ENCODE measurements around the gene EOLA1.
"Not testable (repeated sequence)": the region's sequence is repeated elsewhere in the genome, so short reads cannot be mapped to it uniquely, and the experiment has no call there.

EOLA1 gene

DNA sequence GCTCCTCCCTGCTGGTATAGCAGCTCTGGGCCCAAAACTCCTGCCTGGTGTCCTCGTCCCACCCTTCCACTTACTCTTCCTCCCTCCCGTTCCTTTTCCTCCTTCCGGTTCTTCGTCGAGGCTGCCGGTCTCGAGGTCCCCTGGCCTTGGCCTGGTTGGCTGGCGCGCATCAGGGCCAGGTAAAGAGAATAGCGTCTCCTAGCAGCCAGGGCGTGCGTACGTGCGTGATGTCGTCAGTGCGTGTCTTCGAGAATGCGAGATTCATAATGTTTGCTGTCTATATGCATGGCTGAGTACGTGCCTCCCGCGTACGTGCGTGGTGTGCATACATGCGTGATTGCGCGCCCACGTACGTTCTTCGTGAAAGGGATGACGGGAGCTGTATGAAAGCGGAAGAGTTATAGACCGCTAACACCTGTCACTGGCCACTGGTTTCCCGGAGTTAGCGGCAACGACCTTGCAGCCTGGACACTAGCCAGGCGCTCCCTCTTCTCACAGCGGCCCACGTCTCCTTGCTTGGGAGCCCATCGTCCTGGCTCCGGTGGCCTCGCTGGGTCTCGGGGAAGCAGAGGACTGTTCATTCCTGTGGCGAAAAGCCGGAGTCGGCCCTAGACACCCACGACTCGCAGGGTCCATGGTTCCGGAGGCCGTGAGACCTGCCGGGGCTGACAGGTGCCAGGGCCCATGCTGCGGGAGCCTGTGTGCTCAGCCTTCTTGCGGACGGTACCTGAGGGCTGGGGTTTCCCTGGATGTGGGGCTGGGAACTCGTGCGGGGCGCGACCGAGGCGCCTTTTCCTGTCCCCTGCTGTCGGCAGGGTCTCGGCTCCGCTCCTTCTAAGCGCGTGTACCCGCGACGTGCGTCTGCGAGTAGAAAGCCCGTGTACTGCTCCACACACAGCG, at the start of gene EOLA1:
Gene EOLA1 (plus strand): TSS at position 392 of the 900 bp plus-strand sequence. CDS start 4,619 bp downstream, outside the sequence.
- DNase-seq: no peak

GRCh38 chrX:149491812-149492211, 49.0 kb upstream of the EOLA1 start:
- no peak for DNase-seq

DNA sequence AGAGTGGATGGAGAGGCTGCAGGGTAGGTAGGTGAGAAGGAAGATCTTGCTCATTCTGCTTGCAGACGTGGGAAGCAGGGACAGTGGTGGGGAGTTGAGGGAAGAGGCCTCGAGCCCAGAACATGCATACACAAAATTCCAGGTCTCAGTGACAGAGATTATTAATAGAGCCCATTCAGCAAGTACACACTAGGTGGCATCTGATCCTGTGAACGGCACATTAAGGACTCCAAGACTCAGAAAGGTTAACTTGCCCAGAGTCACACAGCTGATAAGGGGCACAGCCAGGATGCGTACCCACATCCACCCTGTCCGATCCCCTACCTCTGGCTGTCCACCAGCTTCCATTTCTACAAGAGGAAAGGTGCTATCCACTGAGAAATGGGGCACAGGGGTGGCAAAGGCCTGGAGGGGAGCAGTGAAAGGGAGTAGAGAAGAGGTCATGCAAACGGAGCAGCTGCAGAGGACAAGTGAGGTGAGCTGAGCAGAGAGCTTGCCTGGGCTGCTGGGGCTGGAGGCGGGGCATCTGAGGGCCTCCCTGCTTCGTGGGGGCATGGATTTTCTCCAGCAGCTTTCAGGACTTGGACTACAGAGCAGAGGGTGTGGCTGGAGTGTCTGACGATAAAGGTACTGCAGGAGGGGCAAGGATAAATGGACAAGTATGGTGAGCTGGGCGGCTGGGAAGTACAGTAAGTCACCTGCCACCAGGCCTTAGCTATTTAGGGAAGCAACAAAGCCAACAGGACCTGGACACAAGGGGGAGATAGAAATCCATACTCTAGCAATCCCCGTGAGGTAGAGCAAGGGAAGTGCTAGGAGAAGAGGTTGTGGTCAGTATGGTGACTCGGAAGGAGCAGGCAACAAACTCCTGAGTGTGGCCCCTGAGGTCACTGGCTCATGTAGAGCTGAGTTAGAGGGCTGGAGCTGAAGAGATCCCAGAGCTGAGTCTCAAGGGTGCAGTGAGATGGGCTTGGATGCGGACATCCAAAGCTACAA, 46.9 kb upstream of the EOLA1 start:
- no peak for DNase-seq

DNA sequence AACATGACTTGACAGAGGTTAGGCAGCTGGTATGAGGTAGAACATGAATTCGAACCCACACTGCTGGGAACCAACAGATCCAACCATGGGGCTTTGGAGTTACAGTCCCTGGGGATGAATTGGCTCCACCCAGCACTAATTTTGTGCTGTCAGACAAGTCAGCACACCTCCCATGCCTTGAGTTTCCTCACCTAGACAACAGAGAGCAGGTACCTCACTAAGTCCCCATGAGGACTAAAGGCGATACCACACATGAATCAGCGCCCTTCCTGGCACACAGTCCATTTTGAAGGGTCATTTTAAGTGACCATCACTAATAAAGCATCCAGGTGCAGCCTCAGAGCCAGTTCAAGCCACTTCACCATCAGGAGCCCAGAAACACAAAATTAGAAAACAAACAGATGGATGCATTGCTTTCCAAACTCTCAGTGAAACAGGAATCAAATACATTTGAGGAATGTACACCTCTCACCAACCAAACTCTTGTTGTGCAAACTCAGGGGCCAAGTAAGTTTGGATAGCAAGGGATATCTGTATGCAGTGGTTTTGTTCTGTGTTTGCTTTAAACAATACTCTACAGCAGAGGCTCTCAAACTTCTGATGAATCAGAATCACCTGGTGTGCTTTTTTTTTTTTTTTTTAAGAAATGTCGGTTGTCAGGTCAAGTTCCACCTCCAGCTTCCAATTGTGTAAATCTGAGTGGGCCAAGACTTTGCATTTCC, 45.8 kb upstream of the EOLA1 start:
- no peak for DNase-seq

DNA sequence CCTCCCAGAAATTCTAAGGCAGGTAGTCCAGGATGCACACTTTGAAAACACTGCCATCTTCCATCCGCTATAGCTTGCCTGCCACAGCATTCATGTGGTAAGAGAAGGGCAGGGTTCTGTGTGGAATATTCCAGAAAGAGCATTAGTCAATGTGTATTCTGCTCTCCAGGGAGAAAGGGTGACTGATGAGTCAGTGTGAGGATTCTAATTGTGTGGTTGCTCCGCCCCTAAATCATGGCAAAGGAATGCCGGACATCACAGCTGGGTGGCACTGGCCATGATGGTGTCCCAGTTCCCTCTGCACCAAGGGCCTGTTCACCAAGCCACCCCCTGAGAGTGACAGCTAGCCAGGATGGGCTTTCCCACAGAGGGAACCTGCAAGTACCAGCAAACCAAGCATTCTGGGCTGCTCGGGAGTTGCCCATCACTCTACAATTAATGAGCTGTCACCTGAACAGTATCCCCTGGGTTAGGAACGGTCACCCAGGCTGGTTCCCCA, 45.2 kb upstream of the EOLA1 start:
- DNase-seq: no peak

- DNase-seq: no peak
Observed at GRCh38 chrX:149497054-149497453, 43.8 kb upstream of the EOLA1 start.

DNA sequence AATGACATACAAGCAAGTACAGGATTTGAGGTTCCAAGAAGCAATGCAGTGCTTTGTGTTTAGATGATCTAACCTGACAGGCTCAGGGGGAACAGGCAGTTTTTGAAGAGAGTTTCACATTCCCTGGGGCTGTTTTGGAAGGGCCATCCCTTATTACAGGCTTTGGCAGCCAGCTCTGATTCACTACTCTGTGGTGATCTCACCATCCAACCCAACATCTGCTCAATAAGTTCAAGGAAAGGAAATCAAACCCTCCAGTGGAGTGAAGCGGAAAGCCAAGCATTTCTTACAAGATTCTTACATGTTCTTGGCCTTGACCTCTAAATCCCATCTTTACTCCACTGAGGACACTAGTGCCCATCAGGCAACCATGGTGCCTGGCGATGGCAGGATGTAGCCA, 43.2 kb upstream of the EOLA1 start:
- no peak for DNase-seq

DNA sequence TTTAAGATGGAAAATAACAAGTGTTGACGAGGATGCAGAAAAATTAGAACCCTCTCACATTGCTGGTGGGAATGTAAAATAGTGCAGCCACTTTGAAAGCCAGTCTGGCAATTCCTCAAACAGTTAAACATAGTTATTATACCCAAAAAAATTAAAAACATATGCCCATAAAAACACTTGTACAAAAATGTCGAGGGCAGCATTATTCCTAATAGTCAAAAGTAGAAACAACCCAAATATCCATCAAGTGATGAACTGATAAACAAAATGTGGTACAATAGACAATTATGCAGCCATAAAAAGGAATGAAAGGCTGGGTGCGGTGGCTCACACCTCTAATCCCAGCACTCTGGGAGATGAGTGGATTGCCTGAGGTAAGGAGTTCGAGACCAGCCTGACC, 42.0 kb upstream of the EOLA1 start:
- DNase-seq: no peak

- no peak for DNase-seq
Observed at GRCh38 chrX:149499766-149500165, 41.0 kb upstream of the EOLA1 start.

- not testable (repeated sequence) for DNase-seq
Observed at GRCh38 chrX:149502923-149503322, 37.9 kb upstream of the EOLA1 start.

GRCh38 chrX:149503446-149503845, 37.4 kb upstream of the EOLA1 start:
- not testable (repeated sequence) for DNase-seq

- peak; percentile 48 for DNase-seq
Observed at GRCh38 chrX:149504226-149504914, 36.4 kb upstream of the EOLA1 start.

GRCh38 chrX:149504915-149505651, 35.7 kb upstream of the EOLA1 start, which contains the start of gene IDS:
Gene IDS (minus strand): TSS chrX:149505306. CDS start chrX:149505137, 169 bp downstream.
- peak; percentile 94 for DNase-seq

GRCh38 chrX:149505671-149506070, 35.1 kb upstream of the EOLA1 start:
- DNase-seq: no peak

DNA sequence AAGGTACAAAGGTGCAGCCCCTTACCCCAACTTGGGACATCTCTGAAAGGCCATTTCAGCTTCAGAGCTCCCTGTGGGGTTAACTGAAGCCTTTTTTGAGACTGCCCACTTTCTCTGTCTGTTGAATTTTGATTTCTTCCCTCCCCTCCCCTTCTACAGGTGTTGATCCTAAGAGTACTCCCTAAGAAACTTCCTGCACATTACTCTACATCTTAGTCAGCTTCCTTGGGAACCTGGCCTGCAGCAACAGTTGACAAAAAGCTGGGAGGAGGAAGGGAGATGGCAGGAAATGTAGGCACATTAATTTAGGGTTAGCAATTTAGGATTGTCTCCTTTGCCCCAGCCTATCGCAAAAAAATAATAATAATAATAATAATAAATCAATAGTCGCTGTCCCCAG, 34.5 kb upstream of the EOLA1 start:
- DNase-seq: no peak

DNA sequence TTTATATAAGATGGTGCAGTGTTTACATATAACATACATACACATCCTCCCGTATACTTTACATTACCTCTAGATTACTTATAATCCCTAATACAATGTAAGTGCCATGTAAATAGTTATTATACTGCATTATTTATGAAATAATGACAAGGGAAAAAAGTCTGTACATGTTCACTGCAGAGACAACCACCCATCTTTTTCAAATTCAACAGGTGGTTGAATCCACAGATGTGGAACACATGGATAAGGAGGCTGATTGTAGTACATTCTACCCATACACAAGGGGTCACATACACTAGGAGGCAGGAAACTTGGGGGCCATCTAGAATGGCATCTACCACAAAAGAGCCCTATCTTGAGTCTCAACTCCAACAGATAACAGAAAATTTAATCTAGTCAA, 32.3 kb upstream of the EOLA1 start:
- no peak for DNase-seq

DNA sequence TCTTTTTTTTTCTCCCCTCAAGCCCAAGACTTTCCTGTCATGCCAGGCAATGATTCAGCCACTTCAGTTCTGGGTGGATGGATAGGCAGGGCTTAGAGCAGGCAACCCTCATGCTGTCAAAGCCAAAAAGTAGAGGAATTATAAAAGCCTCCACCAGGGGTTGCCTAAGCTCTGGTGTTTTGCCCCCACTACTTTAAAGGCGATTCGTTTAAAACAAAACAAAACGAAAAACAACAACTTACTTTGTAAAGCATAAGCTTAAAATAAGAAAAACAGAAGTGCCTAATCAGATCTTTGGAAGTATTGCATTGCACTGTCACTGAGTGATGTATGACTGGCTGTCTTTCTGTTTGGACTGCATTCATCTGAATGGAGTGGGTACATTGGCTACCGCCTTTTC, 30.4 kb upstream of the EOLA1 start:
- no peak for DNase-seq

DNA sequence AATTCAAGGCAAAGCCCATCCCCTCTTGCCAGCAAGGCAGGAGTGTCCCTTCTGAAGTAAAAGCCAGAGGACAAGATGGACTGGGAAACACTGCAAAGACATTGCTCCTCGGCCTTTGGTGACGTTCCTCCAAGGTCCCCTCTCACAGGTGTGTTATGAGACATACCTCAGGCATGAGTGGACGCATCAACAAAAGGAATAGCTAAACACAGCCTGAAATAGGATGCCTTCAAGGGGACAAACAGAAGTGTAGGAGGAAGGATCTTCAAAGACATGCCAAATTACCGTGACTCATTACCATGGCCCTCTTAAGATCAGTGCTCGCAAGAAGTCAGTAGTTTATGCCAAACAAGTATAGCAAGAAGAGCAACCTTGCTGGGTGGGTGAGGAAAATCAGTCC, 29.7 kb upstream of the EOLA1 start:
- DNase-seq: no peak

- peak; percentile 73 for DNase-seq
Observed at GRCh38 chrX:149512225-149512885, 28.5 kb upstream of the EOLA1 start.

GRCh38 chrX:149513825-149514428, 26.9 kb upstream of the EOLA1 start:
- DNase-seq: no peak

All from eye (tissue), 1 donor.